WTC11 (cell line): ENCODE results near the gene TANGO2. TPM values are rescaled to one million over a fixed set of nuclear protein-coding genes. Genes with fewer than 3 reads are reported as not detected.

Experiments
- ATAC-seq: fragments of 200-7000 bp; cut with Tn5 transposase; 2 replicates; pipeline ENCODE4 v1.10.0; 2021; ENCODE audit warnings: mild to moderate bottlenecking, moderate library complexity
- CTCF ChIA-PET: fragments of 300-600 bp; sonication (Branson Sonifier 250); formaldehyde crosslinking; loops from one replicate; lab custom pipeline; 2021; ENCODE audit warnings: antibody characterized with exemption; lab: Charles Lee
- POLR2A ChIA-PET: fragments of 350-600 bp; sonication (Branson Sonifier 250); formaldehyde crosslinking; loops from one replicate; lab custom pipeline; 2021; ENCODE audit warnings: antibody characterized with exemption; lab: Charles Lee
- DNase-seq: peaks from one replicate; pipeline ENCODE4 v3.0.0; 2021; ENCODE audit warnings: low spot score
- H3K27ac Mint-ChIP-seq: 2 replicates; pipeline ENCODE4 v1.8.0; 2021; ENCODE audit warnings: mixed read lengths
- H3K27me3 Mint-ChIP-seq: 2 replicates; pipeline ENCODE4 v1.8.0; 2021; ENCODE audit warnings: low read depth, mild to moderate bottlenecking, moderate library complexity, mixed read lengths
- H3K36me3 Mint-ChIP-seq: 2 replicates; pipeline ENCODE4 v1.8.0; 2021; ENCODE audit warnings: mixed read lengths
- H3K4me1 Mint-ChIP-seq: 2 replicates; pipeline ENCODE4 v1.8.0; 2022; ENCODE audit warnings: mixed read lengths
- H3K4me3 Mint-ChIP-seq: 2 replicates; pipeline ENCODE4 v1.8.0; 2021; ENCODE audit warnings: mild to moderate bottlenecking, moderate library complexity, mixed read lengths
- H3K9me3 Mint-ChIP-seq: 2 replicates; pipeline ENCODE4 v1.8.0; 2021; ENCODE audit warnings: mixed read lengths
- CBFB ChIP-seq: sonication (generic); formaldehyde crosslinking; IDR thresholded peaks from 2 replicates; pipeline ENCODE4 v1.8.1; 2022; ENCODE audit warnings: mild to moderate bottlenecking, low read depth, missing genetic modification reagents
- CREM ChIP-seq: sonication (generic); formaldehyde crosslinking; IDR thresholded peaks from 2 replicates; pipeline ENCODE4 v1.8.1; 2022; ENCODE audit warnings: mild to moderate bottlenecking, missing genetic modification reagents, moderate library complexity
- EMX1 ChIP-seq: fragments of 250-450 bp; sonication (Bioruptor Pico); IDR thresholded peaks from 2 replicates; pipeline ENCODE4 v1.8.0; 2021; ENCODE audit warnings: mild to moderate bottlenecking
- ERG ChIP-seq: fragments of 250-450 bp; sonication (Bioruptor Pico); IDR thresholded peaks from 2 replicates; pipeline ENCODE4 v1.8.0; 2021; ENCODE audit warnings: mild to moderate bottlenecking
- FOXK1 ChIP-seq: sonication (generic); formaldehyde crosslinking; IDR thresholded peaks from 2 replicates; pipeline ENCODE4 v1.8.0; 2022; ENCODE audit warnings: mild to moderate bottlenecking, moderate library complexity, missing genetic modification reagents
- HMGXB4 ChIP-seq: sonication (generic); formaldehyde crosslinking; IDR thresholded peaks from 2 replicates; pipeline ENCODE4 v1.8.1; 2023; ENCODE audit warnings: mild to moderate bottlenecking, moderate library complexity, missing genetic modification reagents
- NFE2L1 ChIP-seq: sonication (generic); formaldehyde crosslinking; IDR thresholded peaks from 2 replicates; pipeline ENCODE4 v1.8.1; 2023; ENCODE audit warnings: missing genetic modification reagents
- NR2C2 ChIP-seq: sonication (generic); formaldehyde crosslinking; IDR thresholded peaks from 2 replicates; pipeline ENCODE4 v1.8.0; 2022; ENCODE audit warnings: mild to moderate bottlenecking, missing genetic modification reagents
- SMAD4 ChIP-seq: sonication (generic); formaldehyde crosslinking; IDR thresholded peaks from 2 replicates; pipeline ENCODE4 v1.8.0; 2022; ENCODE audit warnings: mild to moderate bottlenecking, missing genetic modification reagents
- ZBTB21 ChIP-seq: sonication (generic); formaldehyde crosslinking; IDR thresholded peaks from 2 replicates; pipeline ENCODE4 v1.8.1; 2023; ENCODE audit warnings: mild to moderate bottlenecking, missing genetic modification reagents, borderline replicate concordance
- ZNF281 ChIP-seq: sonication (generic); formaldehyde crosslinking; IDR thresholded peaks from 2 replicates; pipeline ENCODE4 v1.8.0; 2023; ENCODE audit warnings: mild to moderate bottlenecking, missing genetic modification reagents
- ZNF423 ChIP-seq: fragments of 250-450 bp; sonication (Bioruptor Pico); IDR thresholded peaks from 2 replicates; pipeline ENCODE4 v2.1.2; 2022; ENCODE audit warnings: mild to moderate bottlenecking, moderate library complexity
- ZNF532 ChIP-seq: fragments of 250-450 bp; sonication (Bioruptor Pico); IDR thresholded peaks from 2 replicates; pipeline ENCODE4 v1.9.0; 2021; ENCODE audit warnings: mild to moderate bottlenecking, borderline replicate concordance
- ZNF671 ChIP-seq: fragments of 250-450 bp; sonication (Bioruptor Pico); IDR thresholded peaks from 2 replicates; pipeline ENCODE4 v1.8.0; 2021; ENCODE audit warnings: mild to moderate bottlenecking
- total RNA-seq: library from RNA; stranded (reverse); gene quantifications from 3 replicates; pipeline ENCODE4 v1.2.3, GENCODE V29; 2021

Gene TANGO2
- total RNA-seq, 1 experiment from 2014 or later = 14.8 TPM

GRCh38 chr22:19990188-19990587, 30.7 kb upstream of the TANGO2 start:
- Mint-ChIP-seq H3K4me1 (peaks cover 5% of the 10 kb centered on the region; the same call in 1 of the 2 replicates), H3K4me3 (no peak overlapping the region), H3K27me3 (no peaks in the 10 kb centered on the region), H3K27ac (no peak overlapping the region), H3K36me3 (no peaks in the 10 kb centered on the region), H3K9me3 (no peaks in the 10 kb centered on the region)
- DNase-seq = no peak
- POLR2A ChIA-PET = interaction anchor here (1.0 kb wide), 1 partner anchor 9 kb away, joined by 3 read pairs; no protein-coding TSS in a partner anchor
- TF ChIP-seq ZNF281 (CRISPR knock-in tag) = no peak
- no peak for TF ChIP-seq ZNF671 (CRISPR knock-in tag)
- TF ChIP-seq EMX1 (CRISPR knock-in tag) = no peak
- TF ChIP-seq SMAD4 (CRISPR knock-in tag) = no peak
- no peak for TF ChIP-seq ZBTB21 (CRISPR knock-in tag)
- TF ChIP-seq NFE2L1 = no peak
- TF ChIP-seq CBFB (CRISPR knock-in tag) = no peak
- no peak for TF ChIP-seq CREM (CRISPR knock-in tag)
- CTCF ChIA-PET = interaction anchor here (1.0 to 3.3 kb wide), 4 partner anchors 16 to 37 kb away, joined by 3 to 18 read pairs (median 5); no protein-coding TSS in a partner anchor
- ATAC-seq = no peak

- Mint-ChIP-seq H3K27ac (no peak overlapping the region), H3K36me3 (no peaks in the 10 kb centered on the region), H3K4me3 (no peak overlapping the region)
- CTCF ChIA-PET = interaction anchor here (0.8 to 3.3 kb wide), 6 partner anchors 17 to 37 kb away, joined by 3 to 18 read pairs (median 4); no protein-coding TSS in a partner anchor
- no peak for TF ChIP-seq FOXK1 (CRISPR knock-in tag)
- TF ChIP-seq ZNF532 (CRISPR knock-in tag) = no peak
- TF ChIP-seq NR2C2 (CRISPR knock-in tag) = no peak
- no peak for TF ChIP-seq ERG (CRISPR knock-in tag)
- no peak for TF ChIP-seq ZNF423 (CRISPR knock-in tag)
- TF ChIP-seq HMGXB4 (CRISPR knock-in tag) = no peak
- TF ChIP-seq, all 79 proteins: peak for 0
- no peaks in the 10 kb centered on the region for H3K9me3 Mint-ChIP-seq
- no peaks in the 10 kb centered on the region for H3K27me3 Mint-ChIP-seq
- POLR2A ChIA-PET = no interaction called here
- DNase-seq (no peak), ATAC-seq (no peak)
- H3K4me1 Mint-ChIP-seq = peaks cover 5% of the 10 kb centered on the region; the same call in 1 of the 2 replicates
These were observed 30.1 kb upstream of the TANGO2 start for GRCh38 chr22:19990609-19991394.
